GM23338 (cell line): ENCODE measurements around the gene SERGEF. TPM values are rescaled to one million over a fixed set of nuclear protein-coding genes. Genes with fewer than 3 reads are reported as not detected.

Experiments
- ATAC-seq: fragments of 200-7000 bp; cut with Tn5 transposase; 3 replicates; pipeline ENCODE4 v1.9.1; 2020
- DNase-seq: peaks from one replicate; pipeline ENCODE4 v3.0.0-alpha.2; 2015; ENCODE audit warnings: low spot score
- H2AFZ ChIP-seq: fragments of 200-600 bp; sonication (generic); 2 replicates; pipeline ENCODE4 v1.8.0; 2016; ENCODE audit warnings: antibody characterized with exemption, mild to moderate bottlenecking, moderate library complexity
- H3F3A ChIP-seq: fragments of 200-600 bp; sonication (generic); replicated peaks from 2 replicates; pipeline ENCODE4 v1.8.0; 2017; ENCODE audit warnings: antibody characterized with exemption, mixed run types, low read depth
- H3K27ac ChIP-seq: fragments of 200-600 bp; sonication (generic); 2 replicates; pipeline ENCODE4 v1.6.1; 2016; ENCODE audit warnings: low read depth
- H3K27me3 ChIP-seq: fragments of 200-600 bp; sonication (generic); 2 replicates; pipeline ENCODE4 v1.8.0; 2016; ENCODE audit warnings: mild to moderate bottlenecking, mixed run types, moderate library complexity; ENCODE audit not compliant: insufficient read depth
- H3K36me3 ChIP-seq: fragments of 200-600 bp; sonication (generic); 2 replicates; pipeline ENCODE4 v1.8.0; 2016; ENCODE audit warnings: mild to moderate bottlenecking; ENCODE audit not compliant: insufficient read depth
- H3K4me1 ChIP-seq: fragments of 200-600 bp; sonication (generic); 2 replicates; pipeline ENCODE4 v1.8.0; 2016; ENCODE audit warnings: mild to moderate bottlenecking, moderate library complexity; ENCODE audit not compliant: insufficient read depth
- H3K4me2 ChIP-seq: fragments of 200-600 bp; sonication (generic); 2 replicates; pipeline ENCODE4 v1.7.1; 2017; ENCODE audit warnings: mixed run types
- H3K4me3 ChIP-seq: fragments of 200-600 bp; sonication (generic); 2 replicates; pipeline ENCODE4 v1.6.1; 2016; ENCODE audit warnings: mixed run types
- H3K79me2 ChIP-seq: fragments of 200-600 bp; sonication (generic); replicated peaks from 2 replicates; pipeline ENCODE4 v1.8.0; 2017; ENCODE audit warnings: mild to moderate bottlenecking; ENCODE audit not compliant: insufficient read depth
- H3K9me2 ChIP-seq: fragments of 200-600 bp; sonication (generic); 2 replicates; pipeline ENCODE4 v1.8.0; 2017; ENCODE audit not compliant: insufficient read depth
- H4K20me1 ChIP-seq: fragments of 200-600 bp; sonication (generic); replicated peaks from 2 replicates; pipeline ENCODE4 v1.8.0; 2017; ENCODE audit warnings: mild to moderate bottlenecking; ENCODE audit not compliant: insufficient read depth
- H3K27ac Mint-ChIP-seq: 2 replicates; pipeline ENCODE4 v1.8.0; 2020; ENCODE audit warnings: inconsistent platforms, mild to moderate bottlenecking, moderate library complexity, mixed read lengths
- H3K27me3 Mint-ChIP-seq: 3 replicates; pipeline ENCODE4 v1.8.0; 2022; ENCODE audit warnings: low read depth, mild to moderate bottlenecking, moderate library complexity, mixed read lengths, inconsistent platforms; ENCODE audit not compliant: insufficient read depth, poor library complexity
- H3K36me3 Mint-ChIP-seq: 3 replicates; pipeline ENCODE4 v1.8.0; 2021; ENCODE audit warnings: low read depth, mild to moderate bottlenecking, inconsistent platforms, moderate library complexity, mixed read lengths
- H3K4me1 Mint-ChIP-seq: 3 replicates; pipeline ENCODE4 v1.8.0; 2020; ENCODE audit warnings: mild to moderate bottlenecking, inconsistent platforms, mixed read lengths
- H3K4me3 Mint-ChIP-seq: 3 replicates; pipeline ENCODE4 v1.8.0; 2021; ENCODE audit warnings: moderate library complexity, mild to moderate bottlenecking, inconsistent platforms, mixed read lengths
- H3K9me3 Mint-ChIP-seq: 3 replicates; pipeline ENCODE4 v1.8.0; 2020; ENCODE audit warnings: moderate library complexity, mild to moderate bottlenecking, inconsistent platforms, mixed read lengths
- CREB1 ChIP-seq: fragments of 250-450 bp; sonication (Bioruptor Pico); IDR thresholded peaks from 2 replicates; pipeline ENCODE4 v1.5.0; 2020; ENCODE audit warnings: low read depth, mild to moderate bottlenecking, moderate library complexity
- CTCF ChIP-seq, 2 experiments: fragments of 200-600 bp in 1 of 2; sonication (generic) in 1 of 2; conservative IDR thresholded peaks; 2 replicates each; pipeline versions ENCODE4 v1.5.1 to v1.6.1; 2016 to 2017; ENCODE audit warnings: antibody characterized with exemption in 2 of 2, low read depth in 2 of 2, mild to moderate bottlenecking in 2 of 2, moderate library complexity in 1 of 2
- EZH2phosphoT487 ChIP-seq: fragments of 200-600 bp; sonication (generic); IDR thresholded peaks from one replicate; pipeline ENCODE4 v1.8.1; 2018; ENCODE audit warnings: antibody characterized with exemption; ENCODE audit not compliant: unreplicated experiment
- JUNB ChIP-seq: IDR thresholded peaks from one replicate; pipeline ENCODE4 v1.6.1; 2016; ENCODE audit warnings: antibody characterized with exemption; ENCODE audit not compliant: unreplicated experiment
- NANOG ChIP-seq: IDR thresholded peaks from 2 replicates; pipeline ENCODE4 v1.6.1; 2016; ENCODE audit warnings: antibody characterized with exemption, borderline replicate concordance
- POLR2AphosphoS5 ChIP-seq: IDR thresholded peaks from 2 replicates; pipeline ENCODE4 v1.6.1; 2016; ENCODE audit warnings: antibody characterized with exemption, low read depth
- REST ChIP-seq: IDR thresholded peaks from one replicate; pipeline ENCODE4 v1.6.1; 2018; ENCODE audit warnings: antibody characterized with exemption; ENCODE audit not compliant: unreplicated experiment
- STAT1 ChIP-seq: IDR thresholded peaks from one replicate; pipeline ENCODE4 v1.6.1; 2016; ENCODE audit warnings: antibody characterized with exemption; ENCODE audit not compliant: unreplicated experiment
- ZNF331 ChIP-seq: fragments of 250-450 bp; sonication (Bioruptor Pico); IDR thresholded peaks from 2 replicates; pipeline ENCODE4 v1.5.0; 2020; ENCODE audit warnings: low read depth, mild to moderate bottlenecking, moderate library complexity
- polyA plus RNA-seq: library from polyadenylated mRNA; unstranded; fragments of >200 nt; fragmentation: Nextera tagmentation; extraction: Ambion mirVana; gene quantifications from 2 replicates; pipeline ENCODE4 v1.2.1, GENCODE V29; 2016
- total RNA-seq: library from RNA; depleted of rRNA; stranded (reverse); fragments of >200 nt; shearing (Covaris generic); gene quantifications from 2 replicates; pipeline ENCODE4 v1.2.3, GENCODE V29; 2014

SERGEF gene
- total and polyA plus RNA-seq, 2 experiments from 2014 or later = 24.2 to 27.9 TPM

GRCh38 chr11:17786824-17787525 lies 225.9 kb downstream of the SERGEF start:
- no peak overlapping the region for H3K27ac ChIP-seq
- H3K27ac Mint-ChIP-seq = no peak overlapping the region
- TF ChIP-seq CTCF (conservative IDR thresholded peaks at IDR 0.05; ENCODE audit: low read depth in 2 of 2) (peak in 1 of 2 experiments; percentile 20; a peak in 2 of 4 replicates), EZH2phosphoT487 (no peak)
- H4K20me1 ChIP-seq = no peaks in the 10 kb centered on the region
- H3K36me3 Mint-ChIP-seq = no peaks in the 10 kb centered on the region; the same call in 2 of the 3 replicates
- peak; percentile 70 for ATAC-seq
- H3K27me3 Mint-ChIP-seq = no peaks in the 10 kb centered on the region
- no peaks in the 10 kb centered on the region for H3K9me2 ChIP-seq
- H3F3A ChIP-seq = no peaks in the 10 kb centered on the region
- H3K4me3 ChIP-seq = no peak overlapping the region
- H3K4me1 ChIP-seq = no peaks in the 10 kb centered on the region
- no peaks in the 10 kb centered on the region for H3K27me3 ChIP-seq
- no peaks in the 10 kb centered on the region for H3K9me3 Mint-ChIP-seq
- H3K36me3 ChIP-seq = no peaks in the 10 kb centered on the region
- no peaks in the 10 kb centered on the region for H3K4me1 Mint-ChIP-seq
- H2AFZ ChIP-seq = no peak overlapping the region
- H3K79me2 ChIP-seq = no peaks in the 10 kb centered on the region
- no peak overlapping the region for H3K4me3 Mint-ChIP-seq
- H3K4me2 ChIP-seq = no peak overlapping the region
- DNase-seq = no peak

- Mint-ChIP-seq H3K4me1 (no peaks in the 10 kb centered on the region; the same call in 2 of the 3 replicates), H3K27ac (no peak overlapping the region), H3K9me3 (no peaks in the 10 kb centered on the region), H3K27me3 (peaks cover 6% of the 10 kb centered on the region), H3K4me3 (no peak overlapping the region), H3K36me3 (no peaks in the 10 kb centered on the region; the same call in 2 of the 3 replicates)
- H3K27ac ChIP-seq = no peak overlapping the region
- no peaks in the 10 kb centered on the region for H3K27me3 ChIP-seq
- H3K79me2 ChIP-seq = no peaks in the 10 kb centered on the region
- H2AFZ ChIP-seq = no peak overlapping the region
- no peak for DNase-seq
- H3K36me3 ChIP-seq = no peaks in the 10 kb centered on the region
- H3K4me2 ChIP-seq = no peak overlapping the region
- H3K4me3 ChIP-seq = no peak overlapping the region
- no peaks in the 10 kb centered on the region for H3K9me2 ChIP-seq
- H3F3A ChIP-seq = no peaks in the 10 kb centered on the region
- H3K4me1 ChIP-seq = no peaks in the 10 kb centered on the region
- TF ChIP-seq CREB1 (CRISPR knock-in tag) = no peak
- no peak for TF ChIP-seq STAT1
- no peak for ATAC-seq
- no peaks in the 10 kb centered on the region for H4K20me1 ChIP-seq
These were observed 229.0 kb downstream of the SERGEF start for GRCh38 chr11:17783878-17784277.

GRCh38 chr11:17782603-17783337 lies 230.1 kb downstream of the SERGEF start:
- H3K36me3 ChIP-seq = no peaks in the 10 kb centered on the region
- H3K4me3 ChIP-seq = no peak overlapping the region
- Mint-ChIP-seq H3K9me3 (no peaks in the 10 kb centered on the region), H3K27me3 (peaks cover 6% of the 10 kb centered on the region), H3K4me3 (no peak overlapping the region), H3K27ac (no peak overlapping the region), H3K4me1 (no peaks in the 10 kb centered on the region; the same call in 2 of the 3 replicates), H3K36me3 (no peaks in the 10 kb centered on the region; the same call in 2 of the 3 replicates)
- no peaks in the 10 kb centered on the region for H3K79me2 ChIP-seq
- H3F3A ChIP-seq = no peaks in the 10 kb centered on the region
- no peaks in the 10 kb centered on the region for H4K20me1 ChIP-seq
- no peaks in the 10 kb centered on the region for H3K4me1 ChIP-seq
- no peaks in the 10 kb centered on the region for H3K9me2 ChIP-seq
- no peak overlapping the region for H3K4me2 ChIP-seq
- no peaks in the 10 kb centered on the region for H3K27me3 ChIP-seq
- no peak overlapping the region for H2AFZ ChIP-seq
- DNase-seq = no peak
- H3K27ac ChIP-seq = no peak overlapping the region
- no peak for ATAC-seq
- TF ChIP-seq REST = no peak
- TF ChIP-seq CTCF (conservative IDR thresholded peaks at IDR 0.05; ENCODE audit: low read depth in 2 of 2) = no peak
- TF ChIP-seq POLR2AphosphoS5 = no peak
- TF ChIP-seq CREB1 (CRISPR knock-in tag) = no peak
- no peak for TF ChIP-seq NANOG
- no peak for TF ChIP-seq JUNB
- TF ChIP-seq ZNF331 (CRISPR knock-in tag) = no peak
